Heart right ventricle (tissue), 16 donors: ENCODE data around the gene SLC9A2. TPM values are rescaled to one million over a fixed set of nuclear protein-coding genes. Genes with fewer than 3 reads are reported as not detected.

ENCODE experiments used
- ATAC-seq, 8 donors: fragments of 200-7000 bp; cut with Tn5 transposase; one replicate each; pipeline ENCODE4 v1.9.1; 2020; ENCODE audit warnings: mild to moderate bottlenecking in 8 of 8, moderate library complexity in 8 of 8, moderate number of reproducible peaks in 1 of 8
- DNase-seq, 2 donors: peaks; one replicate each; pipeline ENCODE4 v3.0.0-alpha.2; 2020
- H3K27ac ChIP-seq, 10 donors: fragments of 200-600 bp; sonication (generic) in 2 of 10; one replicate each; pipeline versions ENCODE4 v1.5.0 to v1.8.0; 2020 to 2022; ENCODE audit warnings: mild to moderate bottlenecking in 3 of 10
- H3K27me3 ChIP-seq, 7 donors: fragments of 200-600 bp; one replicate each; pipeline ENCODE4 v1.8.0; 2021 to 2022; ENCODE audit warnings: mild to moderate bottlenecking in 2 of 7
- H3K36me3 ChIP-seq, 9 donors: fragments of 200-600 bp; sonication (generic) in 1 of 9; one replicate each; pipeline versions ENCODE4 v1.5.0 to v1.8.0; 2020 to 2022; ENCODE audit warnings: mild to moderate bottlenecking in 2 of 9
- H3K4me1 ChIP-seq, 9 donors: fragments of 200-600 bp; sonication (generic) in 1 of 9; one replicate each; pipeline versions ENCODE4 v1.5.0 to v1.8.0; 2020 to 2022; ENCODE audit warnings: mild to moderate bottlenecking in 4 of 9
- H3K4me3 ChIP-seq, 10 donors: fragments of 200-600 bp; sonication (generic) in 2 of 10; one replicate each; pipeline versions ENCODE4 v1.5.0 to v1.8.0; 2020 to 2022; ENCODE audit warnings: mild to moderate bottlenecking in 7 of 10, moderate library complexity in 2 of 10
- H3K9me3 ChIP-seq, 11 donors: fragments of 200-600 bp in 10 of 11; sonication (generic) in 2 of 11; one replicate each; pipeline versions ENCODE4 v1.5.0 to v1.8.0; 2013 to 2022; ENCODE audit warnings: mild to moderate bottlenecking in 2 of 11, control low read depth in 1 of 11, moderate library complexity in 1 of 11
- WGBS, 2 donors: extraction: QIAGEN DNeasy Blood & Tissue Kit; methylation state at CpG; one replicate each; pipeline ENCODE4 v1.1.7; 2013; ENCODE audit warnings: inconsistent platforms in 1 of 2; 5-methylcytosine and 5-hydroxymethylcytosine counted together
- intact Hi-C, 10 donors: fragments of 100-400 bp; cut with DNase I; formaldehyde crosslinking; loops; one replicate each; pipeline versions ENCODE4 v1.11.1 to v1.14.2; 2022
- polyA plus RNA-seq, 2 donors: library from polyadenylated mRNA; stranded (reverse); fragments of 200-250 nt; gene quantifications; one replicate each; pipeline ENCODE4 v1.2.3, GENCODE V29; 2013
- total RNA-seq, 10 donors: library from RNA; stranded (reverse); fragmentation: NEBNext Ultra II Directional in 3 of 10; extraction: Animal tissue kit (Norgen Biotek cat#: 25700) in 3 of 10; gene quantifications; one replicate each; pipeline versions ENCODE4 v1.2.1 to v1.2.4, GENCODE V29; 2021 to 2023
- TF ChIP-seq, protein P1 (sequence below), 9 donors: fragments of 200-600 bp; sonication (generic) in 2 of 9; IDR thresholded peaks; one replicate each; pipeline versions ENCODE4 v1.5.0 to v1.8.0; 2021 to 2022; ENCODE audit warnings: antibody characterized with exemption in 9 of 9, mild to moderate bottlenecking in 5 of 9, moderate library complexity in 1 of 9
- donor health status: Arrhythmogenic right ventricular cardiomyopathy.
- donor health status: ischemic (EF 13 %, LVEDD 7.1; RV severe dilation, severe dysfunction).
- donor health status: healthy with polysubstance abuse.
- donor health status: DM: no; HTN: yes; CAD: no.
- donor health status: DM: no; HTN: no; CAD: no.
- donor health status: ischemic (EF 25% LVEDD 6.9; RV normal size, moderate dysfunction).
- donor health status: ischemic (EF 25% LVEDD 5.7; RV mildly dilated, moderate dysfunction).
- donor health status: healthy.
- donor health status: DM: yes; HTN: yes; CAD: no.
- donor health status: Ischemic cardiomyopathy.
- donor health status: ischemic (EF 35%, LVEDD 5.7; RV mildly dilated, moderate dysfunction).
- donor health status: nonischemic (EF 11% LVEDD 7.7; RV severe dilation, severe dysfunction).
- donor health status: DM: yes; HTN: yes; CAD: no.
- donor health status: PGD.
- donor health status: ischemic (EF 29% LVEDD 5.4; RV normal size, mild dysfunction).
- donor health status: nonischemic (EF 23%, LVEDD 6.1; RV moderate dilation, normal function).

SLC9A2 gene
- total and polyA plus RNA-seq, 12 donors = under 0.01 to 0.21 (median 0.17) TPM; not detected in 5

DNA sequence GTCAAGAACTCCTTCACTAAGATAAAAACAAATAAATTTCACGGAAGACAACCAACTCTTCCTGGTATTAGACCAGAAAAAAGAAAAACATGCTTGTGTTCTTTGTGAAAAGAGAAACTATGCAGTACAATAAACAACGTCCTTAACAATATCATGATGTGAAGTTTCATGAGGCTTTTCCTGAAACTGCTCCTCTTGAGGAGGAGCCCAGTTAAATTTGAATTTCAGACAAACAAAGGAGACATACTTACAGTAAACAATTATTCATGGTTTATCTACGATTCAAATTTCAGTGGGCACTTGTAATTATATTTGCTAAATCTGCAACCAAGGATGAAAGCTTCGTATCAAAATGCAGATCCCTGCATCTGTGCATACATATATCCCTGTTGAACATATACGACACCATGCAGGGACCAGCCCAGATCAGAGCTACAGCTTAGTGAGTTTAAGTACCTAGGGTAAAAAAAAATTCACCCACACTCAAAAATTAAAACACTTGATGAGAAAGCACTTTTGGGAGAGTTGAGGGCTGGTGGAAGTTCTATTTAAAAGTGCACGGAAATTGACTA is 24.8 kb upstream of the SLC9A2 start:
- H3K27me3 ChIP-seq = peaks cover 0 to 17% (median 0%) of the 10 kb centered on the region in 7 donors
- no peak overlapping the region for H3K27ac ChIP-seq
- TF ChIP-seq, protein P1, sequence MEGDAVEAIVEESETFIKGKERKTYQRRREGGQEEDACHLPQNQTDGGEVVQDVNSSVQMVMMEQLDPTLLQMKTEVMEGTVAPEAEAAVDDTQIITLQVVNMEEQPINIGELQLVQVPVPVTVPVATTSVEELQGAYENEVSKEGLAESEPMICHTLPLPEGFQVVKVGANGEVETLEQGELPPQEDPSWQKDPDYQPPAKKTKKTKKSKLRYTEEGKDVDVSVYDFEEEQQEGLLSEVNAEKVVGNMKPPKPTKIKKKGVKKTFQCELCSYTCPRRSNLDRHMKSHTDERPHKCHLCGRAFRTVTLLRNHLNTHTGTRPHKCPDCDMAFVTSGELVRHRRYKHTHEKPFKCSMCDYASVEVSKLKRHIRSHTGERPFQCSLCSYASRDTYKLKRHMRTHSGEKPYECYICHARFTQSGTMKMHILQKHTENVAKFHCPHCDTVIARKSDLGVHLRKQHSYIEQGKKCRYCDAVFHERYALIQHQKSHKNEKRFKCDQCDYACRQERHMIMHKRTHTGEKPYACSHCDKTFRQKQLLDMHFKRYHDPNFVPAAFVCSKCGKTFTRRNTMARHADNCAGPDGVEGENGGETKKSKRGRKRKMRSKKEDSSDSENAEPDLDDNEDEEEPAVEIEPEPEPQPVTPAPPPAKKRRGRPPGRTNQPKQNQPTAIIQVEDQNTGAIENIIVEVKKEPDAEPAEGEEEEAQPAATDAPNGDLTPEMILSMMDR (IDR thresholded peaks at IDR 0.05) = no peak
- H3K9me3 ChIP-seq = no peaks in the 10 kb centered on the region
- no peak overlapping the region for H3K4me3 ChIP-seq
- DNase-seq = no peak
- no peaks in the 10 kb centered on the region for H3K36me3 ChIP-seq
- WGBS, 2 donors = 71 to 80% methylated on average over 6 of the region's 6 CpGs
- intact Hi-C loops = loop anchor here in 1 of 10 donors (10.0 kb wide), 1 partner anchor 60 kb away; no protein-coding TSS in a partner anchor
- ATAC-seq = no peak
- H3K4me1 ChIP-seq = no peaks in the 10 kb centered on the region

DNA sequence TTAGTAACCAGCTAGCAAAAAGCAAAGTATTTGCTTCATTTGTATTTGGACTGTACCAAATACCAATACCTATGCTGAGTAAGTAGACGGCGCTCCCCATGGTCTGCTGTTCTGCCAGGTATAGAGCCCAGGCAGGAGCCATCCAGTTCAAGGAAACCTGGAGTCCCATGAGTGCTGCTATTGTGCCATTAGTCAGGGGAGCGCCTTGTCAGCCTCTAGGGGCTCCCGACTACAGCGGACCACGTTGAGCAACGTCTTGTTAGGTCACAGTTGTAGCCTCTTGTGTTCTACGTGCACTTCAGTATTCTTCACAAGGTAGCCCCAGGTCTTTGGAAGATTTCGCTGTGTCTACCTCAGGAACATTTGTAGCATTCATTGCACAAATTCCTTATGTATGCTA is 21.6 kb upstream of the SLC9A2 start:
- H3K4me1 ChIP-seq = no peaks in the 10 kb centered on the region
- no peak for DNase-seq
- no peak overlapping the region for H3K27ac ChIP-seq
- no peak overlapping the region for H3K4me3 ChIP-seq
- H3K27me3 ChIP-seq = peaks cover 0 to 22% (median 0%) of the 10 kb centered on the region in 7 donors
- WGBS, 2 donors = 63% methylated on average over 9 of the region's 9 CpGs
- intact Hi-C loops = loop anchor here in 1 of 10 donors (10.0 kb wide), 1 partner anchor 63 kb away; no protein-coding TSS in a partner anchor
- no peak for ATAC-seq
- TF ChIP-seq, protein P1 (IDR thresholded peaks at IDR 0.05) = no peak
- H3K9me3 ChIP-seq = no peaks in the 10 kb centered on the region
- H3K36me3 ChIP-seq = no peaks in the 10 kb centered on the region

DNA sequence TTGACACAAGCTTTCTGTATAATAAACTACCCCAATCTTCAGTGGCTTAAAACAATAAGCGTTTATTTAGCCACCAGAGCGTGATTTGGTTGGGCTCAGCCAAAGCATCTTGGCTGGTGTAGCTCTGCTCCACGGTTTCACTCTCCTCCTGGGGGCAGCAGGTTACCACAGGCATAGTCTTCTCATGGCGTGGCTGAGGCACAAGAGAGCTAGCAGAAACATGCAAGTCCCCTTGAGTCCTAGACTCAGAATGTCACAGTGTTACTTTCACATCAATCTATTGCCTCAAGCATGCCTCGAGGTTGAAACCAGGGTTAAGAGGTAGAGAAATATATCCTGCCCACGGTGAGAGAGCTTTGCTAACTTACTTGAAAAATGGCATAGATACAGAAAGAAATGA is 19.9 kb upstream of the SLC9A2 start:
- Histone ChIP-seq H3K9me3 (no peaks in the 10 kb centered on the region), H3K4me3 (no peak overlapping the region), H3K27ac (no peak overlapping the region), H3K36me3 (no peaks in the 10 kb centered on the region), H3K27me3 (peaks cover 0 to 23% (median 0%) of the 10 kb centered on the region in 7 donors), H3K4me1 (no peaks in the 10 kb centered on the region)
- intact Hi-C loops = loop anchor here in 1 of 10 donors (1.0 to 10.0 kb wide), 2 partner anchors 65 to 109 kb away; no protein-coding TSS in a partner anchor
- TF ChIP-seq, protein P1 (IDR thresholded peaks at IDR 0.05) = no peak
- ATAC-seq = no peak
- no peak for DNase-seq
- 61 to 64% methylated on average over 6 of the region's 6 CpGs for WGBS, 2 donors

DNA sequence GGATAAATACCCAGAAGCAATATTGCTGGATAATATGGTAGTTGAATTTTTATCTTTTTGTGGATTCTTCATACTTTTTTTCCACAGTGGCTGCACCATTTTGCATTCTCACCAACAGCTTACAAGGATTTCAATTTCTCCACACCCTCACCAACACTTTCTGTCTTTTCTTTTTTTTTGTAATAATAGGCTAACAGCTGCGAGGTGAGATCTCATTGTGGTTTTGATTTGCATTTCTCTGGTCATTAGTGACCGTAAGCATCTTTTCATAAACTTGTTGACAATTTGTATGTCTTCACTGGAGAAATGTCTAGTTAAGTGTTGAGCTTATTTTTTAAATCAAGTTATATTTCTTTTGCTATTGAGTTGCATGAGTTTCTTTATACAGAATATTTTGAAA is 17.6 kb upstream of the SLC9A2 start:
- no peaks in the 10 kb centered on the region for H3K36me3 ChIP-seq
- WGBS, 2 donors = 87 to 88% methylated on average over 2 of the region's 2 CpGs
- no peak overlapping the region for H3K4me3 ChIP-seq
- H3K27ac ChIP-seq = no peak overlapping the region
- no peak for ATAC-seq
- no peaks in the 10 kb centered on the region for H3K4me1 ChIP-seq
- no peak for DNase-seq
- TF ChIP-seq, protein P1 (IDR thresholded peaks at IDR 0.05) = no peak
- peaks cover 0 to 23% (median 0%) of the 10 kb centered on the region in 7 donors for H3K27me3 ChIP-seq
- H3K9me3 ChIP-seq = no peaks in the 10 kb centered on the region
- intact Hi-C loops = no loop called here
